Right hindlimb (tissue), 1 donor: ENCODE measurements around the gene MYZAP.

ENCODE experiments used
- DNase-seq: peaks from one replicate; pipeline ENCODE4 v3.0.0-alpha.2; 2018

Gene MYZAP

GRCh38 chr15:57631386-57632110 lies 39.8 kb downstream of the MYZAP start:
- no peak for DNase-seq

GRCh38 chr15:57634290-57634689 lies 42.6 kb downstream of the MYZAP start:
- DNase-seq = no peak

- DNase-seq = no peak
Measured at GRCh38 chr15:57635300-57635909, 43.7 kb downstream of the MYZAP start.

GRCh38 chr15:57637846-57638245 lies 46.1 kb downstream of the MYZAP start:
- no peak for DNase-seq

GRCh38 chr15:57639306-57639705 lies 47.6 kb downstream of the MYZAP start:
- DNase-seq = no peak

- no peak for DNase-seq
Measured at GRCh38 chr15:57640930-57641682, 49.4 kb downstream of the MYZAP start.

- DNase-seq = no peak
Measured at GRCh38 chr15:57643826-57644225, 52.1 kb downstream of the MYZAP start.

GRCh38 chr15:57646087-57646486 lies 54.4 kb downstream of the MYZAP start:
- DNase-seq = no peak

GRCh38 chr15:57647071-57647790 lies 55.5 kb downstream of the MYZAP start:
- DNase-seq = no peak

GRCh38 chr15:57647791-57648130 lies 56.1 kb downstream of the MYZAP start:
- DNase-seq = no peak

GRCh38 chr15:57649138-57649537 lies 57.4 kb downstream of the MYZAP start:
- DNase-seq = no peak

- DNase-seq = no peak
Measured at GRCh38 chr15:57651445-57651844, 59.7 kb downstream of the MYZAP start.

GRCh38 chr15:57652481-57652880 lies 60.8 kb downstream of the MYZAP start:
- no peak for DNase-seq

GRCh38 chr15:57654153-57654852 lies 62.6 kb downstream of the MYZAP start:
- DNase-seq = no peak

GRCh38 chr15:57655053-57655452 lies 63.3 kb downstream of the MYZAP start:
- no peak for DNase-seq

- no peak for DNase-seq
Measured at GRCh38 chr15:57655809-57656208, 64.1 kb downstream of the MYZAP start.

GRCh38 chr15:57656434-57656833 lies 64.7 kb downstream of the MYZAP start:
- no peak for DNase-seq

GRCh38 chr15:57657619-57658018 lies 65.9 kb downstream of the MYZAP start:
- DNase-seq = no peak

GRCh38 chr15:57662091-57662744 lies 70.5 kb downstream of the MYZAP start:
- DNase-seq = no peak

- DNase-seq = no peak
Measured at GRCh38 chr15:57662802-57663201, 71.1 kb downstream of the MYZAP start.

- DNase-seq = no peak
Measured at GRCh38 chr15:57663262-57663661, 71.6 kb downstream of the MYZAP start.

GRCh38 chr15:57665194-57665593 lies 73.5 kb downstream of the MYZAP start:
- no peak for DNase-seq
